Measurements from ENCODE around the gene NCF2. TPM values are rescaled to one million over a fixed set of nuclear protein-coding genes. Genes with fewer than 3 reads are reported as not detected.

The NCF2 gene
- total and polyA plus RNA-seq, 8 donors, result 4.7 to 139 (median 6.8) TPM

DNA sequence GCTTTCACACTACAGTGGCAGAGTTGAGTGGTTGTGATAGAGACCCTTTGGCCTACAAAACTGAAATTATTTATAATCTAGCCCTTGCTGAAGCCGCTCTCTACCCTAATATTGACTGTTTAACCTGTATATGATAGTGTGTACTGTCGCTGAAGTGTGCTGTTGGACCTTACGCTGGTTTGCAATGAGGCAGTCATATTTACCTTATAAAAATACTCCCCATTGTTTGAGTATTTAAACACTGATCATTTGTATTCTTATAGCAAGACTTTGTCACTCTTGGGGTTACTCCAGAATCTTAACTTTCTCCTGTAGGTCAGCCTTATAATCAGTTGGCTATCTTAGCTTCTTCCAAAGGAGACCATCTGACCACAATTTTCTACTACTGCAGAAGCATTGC lies 61.7 kb downstream of the NCF2 start:
- DNase-seq, result no peak
- Histone ChIP-seq H3K36me3 (peaks cover 0 to 82% of the 10 kb centered on the region in 2 donors), H3K27me3 (no peaks in the 10 kb centered on the region), H3K27ac (no peak overlapping the region), H3K4me1 (no peaks in the 10 kb centered on the region), H3K4me3 (no peak overlapping the region), H3K9me3 (no peaks in the 10 kb centered on the region)
- intact Hi-C loops (cut with DNase I), result no loop called here
- TF ChIP-seq, protein P1, sequence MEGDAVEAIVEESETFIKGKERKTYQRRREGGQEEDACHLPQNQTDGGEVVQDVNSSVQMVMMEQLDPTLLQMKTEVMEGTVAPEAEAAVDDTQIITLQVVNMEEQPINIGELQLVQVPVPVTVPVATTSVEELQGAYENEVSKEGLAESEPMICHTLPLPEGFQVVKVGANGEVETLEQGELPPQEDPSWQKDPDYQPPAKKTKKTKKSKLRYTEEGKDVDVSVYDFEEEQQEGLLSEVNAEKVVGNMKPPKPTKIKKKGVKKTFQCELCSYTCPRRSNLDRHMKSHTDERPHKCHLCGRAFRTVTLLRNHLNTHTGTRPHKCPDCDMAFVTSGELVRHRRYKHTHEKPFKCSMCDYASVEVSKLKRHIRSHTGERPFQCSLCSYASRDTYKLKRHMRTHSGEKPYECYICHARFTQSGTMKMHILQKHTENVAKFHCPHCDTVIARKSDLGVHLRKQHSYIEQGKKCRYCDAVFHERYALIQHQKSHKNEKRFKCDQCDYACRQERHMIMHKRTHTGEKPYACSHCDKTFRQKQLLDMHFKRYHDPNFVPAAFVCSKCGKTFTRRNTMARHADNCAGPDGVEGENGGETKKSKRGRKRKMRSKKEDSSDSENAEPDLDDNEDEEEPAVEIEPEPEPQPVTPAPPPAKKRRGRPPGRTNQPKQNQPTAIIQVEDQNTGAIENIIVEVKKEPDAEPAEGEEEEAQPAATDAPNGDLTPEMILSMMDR (IDR thresholded peaks at IDR 0.05), result no peak
- no peak for ATAC-seq

DNA sequence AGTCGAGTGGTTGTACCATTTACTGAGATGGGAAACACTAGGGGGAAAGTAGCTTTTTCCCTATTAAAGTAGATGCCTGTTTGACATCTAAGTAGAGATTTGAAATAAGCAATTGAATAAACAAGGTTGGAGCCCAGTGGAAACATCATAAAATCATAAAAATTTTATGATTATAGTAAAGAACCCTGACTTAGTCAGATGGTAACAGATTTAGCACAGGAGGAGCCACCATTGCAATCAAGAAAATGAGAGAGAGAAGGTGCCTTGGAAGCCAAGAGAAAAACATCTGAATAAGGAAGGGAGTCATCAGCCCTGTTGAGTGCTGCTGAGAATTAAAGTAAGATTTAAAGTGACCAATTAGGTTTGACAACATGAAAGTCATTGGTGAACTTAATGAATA lies 68.2 kb downstream of the NCF2 start:
- Histone ChIP-seq H3K36me3 (peaks cover 0 to 84% of the 10 kb centered on the region in 2 donors), H3K4me1 (no peaks in the 10 kb centered on the region), H3K9me3 (no peaks in the 10 kb centered on the region), H3K4me3 (no peak overlapping the region), H3K27ac (no peak overlapping the region), H3K27me3 (no peaks in the 10 kb centered on the region)
- intact Hi-C loops (cut with DNase I), result no loop called here
- no peak for ATAC-seq
- TF ChIP-seq, protein P1 (IDR thresholded peaks at IDR 0.05), result no peak
- DNase-seq, result no peak

DNA sequence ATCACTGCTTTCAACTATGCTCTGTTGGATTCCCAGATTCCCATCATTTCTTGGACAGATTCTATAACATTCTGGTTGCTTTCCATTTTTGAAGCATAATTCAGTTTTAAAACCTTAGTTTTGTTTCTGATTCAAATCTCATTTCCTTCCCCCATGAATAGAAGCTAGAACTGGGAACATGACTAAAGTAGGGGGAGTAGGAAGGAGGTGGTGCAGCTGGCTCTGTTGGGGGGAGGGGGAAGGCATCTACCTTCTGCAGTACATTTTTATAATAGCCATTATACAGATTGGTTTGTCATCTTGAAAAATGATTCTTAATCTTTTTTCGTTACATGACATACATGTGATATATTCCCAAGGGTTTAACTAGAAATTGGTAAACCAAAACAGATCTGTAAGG lies 69.9 kb downstream of the NCF2 start:
- peaks cover 0 to under 1% of the 10 kb centered on the region in 2 donors for H3K4me1 ChIP-seq
- TF ChIP-seq, protein P1 (IDR thresholded peaks at IDR 0.05), result no peak
- DNase-seq, result no peak
- intact Hi-C loops (cut with DNase I), result no loop called here
- H3K27ac ChIP-seq, result no peak overlapping the region
- H3K36me3 ChIP-seq, result peaks cover 0 to 83% of the 10 kb centered on the region in 2 donors
- no peaks in the 10 kb centered on the region for H3K27me3 ChIP-seq
- ATAC-seq, result no peak
- H3K4me3 ChIP-seq, result no peak overlapping the region
- H3K9me3 ChIP-seq, result no peaks in the 10 kb centered on the region

DNA sequence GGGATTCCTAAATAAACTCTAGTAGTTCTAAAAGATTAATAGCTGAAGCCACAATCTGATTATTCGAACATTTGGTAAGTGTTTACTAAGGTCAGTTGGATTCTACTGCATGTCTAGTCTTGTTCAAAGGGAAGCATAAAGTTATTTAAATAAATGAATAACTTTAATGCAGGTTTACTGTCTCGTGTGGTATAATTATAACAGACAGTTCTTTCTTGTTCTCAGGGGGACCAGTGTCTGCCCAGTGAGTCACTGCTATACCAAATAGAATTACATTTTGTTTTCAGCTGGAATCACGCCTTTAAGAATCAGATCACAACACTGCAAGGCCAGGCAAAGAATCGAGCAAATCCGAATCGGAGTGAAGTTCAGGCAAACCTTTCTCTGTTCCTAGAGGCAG lies 72.9 kb downstream of the NCF2 start:
- Histone ChIP-seq H3K36me3 (peaks cover 0 to 65% of the 10 kb centered on the region in 2 donors), H3K27ac (no peak overlapping the region), H3K27me3 (no peaks in the 10 kb centered on the region), H3K4me1 (peaks cover 10 to 19% of the 10 kb centered on the region in 2 donors), H3K4me3 (no peak overlapping the region), H3K9me3 (no peaks in the 10 kb centered on the region)
- no peak for DNase-seq
- TF ChIP-seq, protein P1 (IDR thresholded peaks at IDR 0.05), result no peak
- no peak for ATAC-seq
- intact Hi-C loops (cut with DNase I), result no loop called here

DNA sequence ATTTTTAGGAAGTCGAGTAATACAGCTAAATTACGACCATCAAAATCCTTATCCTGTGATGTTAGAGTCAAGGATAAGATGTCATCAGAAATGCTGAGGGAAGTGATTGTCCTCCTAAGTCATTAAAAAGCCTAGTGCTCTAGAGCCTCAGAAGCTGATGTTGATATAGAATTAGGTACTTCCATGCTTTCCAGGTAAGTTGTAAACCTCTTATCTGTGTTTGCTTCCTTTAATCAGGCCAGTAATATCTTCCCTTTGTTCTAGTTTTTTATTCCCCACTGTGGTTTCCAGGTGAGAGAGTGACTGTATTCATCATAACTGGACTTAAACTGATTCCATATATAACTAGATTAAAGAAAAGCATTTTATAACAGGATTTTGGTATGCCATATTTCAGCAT lies 73.5 kb downstream of the NCF2 start:
- Histone ChIP-seq H3K4me1 (peaks cover 10 to 19% of the 10 kb centered on the region in 2 donors), H3K27ac (no peak overlapping the region), H3K27me3 (no peaks in the 10 kb centered on the region), H3K36me3 (peaks cover 0 to 59% of the 10 kb centered on the region in 2 donors), H3K9me3 (no peaks in the 10 kb centered on the region), H3K4me3 (no peak overlapping the region)
- ATAC-seq (no peak), DNase-seq (no peak)
- TF ChIP-seq, protein P1 (IDR thresholded peaks at IDR 0.05), result no peak
- intact Hi-C loops (cut with DNase I), result no loop called here

Measured in left lung (tissue), 10 donors.